ENCODE data around the gene USF2.
"Not testable (repeated sequence)": the region's sequence is repeated elsewhere in the genome, so short reads cannot be mapped to it uniquely, and the experiment has no call there.

USF2 gene

DNA sequence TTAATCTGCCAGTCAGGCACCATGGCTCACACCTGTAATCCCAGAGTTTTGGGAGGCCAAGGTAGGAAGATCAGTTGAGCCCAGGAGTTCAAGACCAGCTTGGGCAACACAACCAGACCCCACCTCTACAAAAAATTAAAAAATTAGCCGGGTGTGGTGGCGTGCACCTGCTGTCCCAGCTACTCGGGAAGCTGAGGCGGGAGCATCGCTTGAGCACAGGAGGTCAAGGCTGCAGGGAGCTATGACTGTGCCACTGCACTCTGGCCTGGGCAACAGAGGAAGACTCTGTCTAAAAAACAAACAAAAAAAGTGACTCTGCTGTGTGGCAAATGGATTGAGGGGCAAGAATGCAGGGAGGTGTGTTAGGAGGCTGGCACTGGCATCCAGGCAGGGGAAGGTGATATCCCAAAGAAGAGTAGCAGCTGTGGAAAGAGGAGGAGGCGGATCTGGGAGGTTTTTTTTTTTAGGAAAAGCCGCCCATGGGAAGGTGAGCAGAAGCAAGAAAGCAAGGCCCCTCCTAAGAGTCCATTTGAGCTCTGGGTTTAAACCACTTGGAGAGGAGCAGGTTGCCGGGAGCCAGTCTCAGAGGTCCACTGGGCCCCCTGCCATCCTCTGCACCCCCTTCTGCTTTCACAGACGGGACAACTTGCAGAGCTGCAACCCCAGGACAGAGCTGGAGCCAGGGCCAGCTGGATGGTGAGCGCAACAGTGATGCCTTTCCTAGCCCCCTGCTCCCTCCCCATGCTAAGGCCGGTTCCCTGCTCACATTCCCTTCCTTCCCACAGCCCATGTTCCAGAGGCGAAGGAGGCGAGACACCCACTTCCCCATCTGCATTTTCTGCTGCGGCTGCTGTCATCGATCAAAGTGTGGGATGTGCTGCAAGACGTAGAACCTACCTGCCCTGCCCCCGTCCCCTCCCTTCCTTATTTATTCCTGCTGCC, 15.7 kb downstream of the USF2 start:
- DNase-seq: no peak

- DNase-seq: no peak
These were observed 16.3 kb downstream of the USF2 start for GRCh38 chr19:35285095-35285449.

GRCh38 chr19:35285465-35285864, 16.7 kb downstream of the USF2 start:
- DNase-seq: not testable (repeated sequence)

- not testable (repeated sequence) for DNase-seq
These were observed 17.3 kb downstream of the USF2 start for GRCh38 chr19:35286101-35286500.

DNA sequence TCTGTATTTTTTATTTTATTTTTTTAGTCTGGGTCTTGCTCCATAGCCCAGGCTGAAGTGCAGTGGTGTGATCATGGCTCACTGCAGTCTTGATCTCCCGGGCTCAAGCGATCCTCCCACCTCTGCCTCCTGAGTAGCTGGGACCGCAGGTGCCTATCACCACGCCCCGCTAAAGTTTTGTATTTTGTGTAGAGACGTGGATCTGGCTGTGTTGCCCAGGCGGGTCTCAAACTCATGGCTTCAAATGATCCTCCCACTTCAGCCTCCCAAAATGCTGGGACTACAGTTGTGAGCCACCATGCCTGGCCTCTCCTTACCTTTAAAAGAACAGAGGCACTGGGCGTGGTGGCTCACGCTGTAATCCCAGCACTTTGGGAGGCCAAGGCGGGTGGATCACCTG, 19.0 kb downstream of the USF2 start:
- no peak for DNase-seq

DNA sequence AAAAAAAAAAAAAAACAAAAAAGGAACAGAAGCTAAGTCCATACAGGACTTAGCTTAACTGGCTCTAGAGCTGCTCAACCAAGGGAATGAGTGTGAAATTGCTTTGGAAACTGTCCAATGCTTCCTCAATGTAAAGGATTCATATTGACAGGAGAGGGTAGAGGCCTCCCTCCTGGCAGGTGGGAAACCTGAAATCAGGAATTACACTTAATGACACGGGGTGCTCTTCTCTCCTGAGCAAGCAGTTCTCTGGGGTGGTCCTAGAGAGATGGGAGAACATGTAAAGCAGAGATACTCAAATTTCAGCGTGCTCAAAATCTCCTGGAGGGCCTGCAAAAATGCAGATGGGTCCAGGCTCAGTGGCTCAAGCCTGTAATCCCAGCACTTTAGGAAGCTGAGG, 19.6 kb downstream of the USF2 start:
- DNase-seq: no peak

- DNase-seq: no peak
These were observed 20.1 kb downstream of the USF2 start for GRCh38 chr19:35288906-35289305.

DNA sequence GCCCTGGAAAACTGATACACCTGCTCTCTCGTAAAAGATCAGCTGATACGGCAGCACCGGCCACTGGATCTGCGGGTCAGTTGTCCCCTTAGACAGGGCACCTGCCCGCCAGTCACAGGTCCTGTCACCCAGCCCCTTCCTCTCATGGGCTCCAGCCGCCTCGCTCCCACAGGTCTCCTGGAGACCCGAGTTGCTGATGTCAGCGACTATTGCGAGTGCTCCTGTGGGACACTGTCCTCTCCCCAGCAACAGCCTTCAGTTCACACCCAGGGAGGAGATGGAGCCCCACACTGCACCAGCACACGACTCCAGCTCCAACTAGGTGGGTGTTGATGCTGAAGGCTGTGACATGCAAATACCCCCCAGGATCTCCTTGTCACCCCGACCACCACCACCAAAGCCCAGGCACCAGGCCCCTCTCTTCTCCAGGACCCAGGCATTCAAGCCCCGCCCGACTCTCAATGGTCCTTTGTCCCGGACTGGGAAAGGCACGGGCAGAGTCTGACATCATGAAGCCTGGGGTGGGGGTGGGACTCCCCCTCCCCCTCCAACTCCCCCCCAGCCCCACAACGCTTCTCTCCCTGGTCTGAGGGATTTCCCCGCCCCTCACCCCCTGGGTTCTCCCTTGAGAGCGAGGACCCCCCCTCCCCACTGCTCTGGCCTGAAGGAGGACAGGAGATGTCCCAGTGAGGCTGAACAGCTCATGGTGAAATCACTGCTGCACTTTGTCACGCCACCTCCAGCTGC, 21.8 kb downstream of the USF2 start:
- peak in 52 of 56 donors; percentile 34 to 89 (median 72) for DNase-seq

- peak in 12 of 56 donors; percentile 28 to 73 (median 54) for DNase-seq
These were observed 22.5 kb downstream of the USF2 start for GRCh38 chr19:35291259-35291658.

GRCh38 chr19:35291916-35292315, 23.2 kb downstream of the USF2 start, which contains the start of gene MAG:
Gene MAG (plus strand): TSS chr19:35292161. CDS start chr19:35295409, 3,248 bp downstream.
- peak in 53 of 56 donors; percentile 18 to 96 (median 82) for DNase-seq

DNA sequence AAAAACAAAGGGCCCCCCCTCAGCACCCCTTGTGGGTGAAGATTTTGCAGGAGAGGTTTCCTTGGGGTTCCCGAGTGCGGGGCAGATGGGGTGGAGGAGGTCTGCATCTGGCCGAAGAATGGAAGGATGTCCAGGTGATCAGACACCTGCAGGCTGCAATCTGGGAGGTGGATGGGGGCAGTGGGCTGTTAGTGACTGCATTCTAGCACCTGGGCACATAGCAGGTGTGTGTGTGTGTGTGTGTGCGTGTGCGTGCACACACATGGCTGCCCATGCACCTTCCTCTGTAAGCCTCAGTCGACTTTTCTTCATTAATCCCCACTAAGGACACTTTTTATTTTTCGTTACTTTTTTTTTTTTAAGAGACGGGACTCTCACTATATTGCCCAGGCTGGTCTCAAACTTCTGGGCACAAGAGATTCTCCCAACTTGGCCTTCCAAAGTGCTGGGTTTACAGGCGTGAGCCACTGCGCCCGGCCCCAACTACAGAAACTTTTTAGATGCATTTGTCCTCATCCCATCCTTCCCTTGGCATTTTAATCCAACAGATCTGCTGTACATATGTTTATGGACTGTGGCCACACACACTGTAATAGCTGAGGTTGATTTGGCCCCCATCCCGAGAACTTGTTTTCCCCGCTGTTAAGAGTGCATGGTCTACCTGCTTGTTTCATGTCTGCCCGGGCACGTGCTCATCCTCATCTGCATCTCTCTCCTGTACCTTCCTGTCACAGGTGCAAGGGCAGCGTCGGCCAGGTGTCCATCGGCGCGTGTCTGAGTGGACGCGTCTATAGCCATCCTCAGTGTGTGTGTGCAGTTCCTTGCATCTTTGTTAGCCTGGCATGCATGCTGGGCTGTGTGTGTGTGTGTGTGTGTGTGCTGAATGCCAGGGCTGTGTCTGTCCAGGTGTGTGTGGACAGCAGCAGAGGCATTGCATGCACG, 23.9 kb downstream of the USF2 start:
- no peak for DNase-seq

GRCh38 chr19:35293363-35293739, 24.6 kb downstream of the USF2 start:
- DNase-seq: peak in 37 of 56 donors; percentile 14 to 77 (median 47)

DNA sequence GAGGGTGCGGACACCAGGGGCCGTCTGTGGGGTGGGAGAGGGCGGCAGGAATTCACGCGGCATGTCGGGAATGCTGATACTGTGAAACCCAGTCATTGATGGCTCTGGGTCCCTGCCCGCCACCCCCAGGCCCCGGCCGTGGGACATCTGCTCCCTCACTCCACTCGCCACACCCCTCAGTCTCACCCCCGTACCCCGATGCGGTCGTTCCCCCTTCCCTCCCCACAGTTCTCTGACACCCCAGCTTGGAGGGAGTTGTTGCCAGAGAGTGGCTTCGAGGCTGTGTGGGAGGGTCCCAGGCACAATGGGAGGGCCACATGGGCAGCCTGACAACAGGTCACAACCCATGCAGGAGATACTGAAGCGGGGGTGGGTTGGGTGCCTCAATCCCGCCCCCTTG, 25.0 kb downstream of the USF2 start:
- DNase-seq: no peak

GRCh38 chr19:35294328-35294727, 25.6 kb downstream of the USF2 start:
- peak in 2 of 56 donors; percentile 17 to 28 for DNase-seq

DNA sequence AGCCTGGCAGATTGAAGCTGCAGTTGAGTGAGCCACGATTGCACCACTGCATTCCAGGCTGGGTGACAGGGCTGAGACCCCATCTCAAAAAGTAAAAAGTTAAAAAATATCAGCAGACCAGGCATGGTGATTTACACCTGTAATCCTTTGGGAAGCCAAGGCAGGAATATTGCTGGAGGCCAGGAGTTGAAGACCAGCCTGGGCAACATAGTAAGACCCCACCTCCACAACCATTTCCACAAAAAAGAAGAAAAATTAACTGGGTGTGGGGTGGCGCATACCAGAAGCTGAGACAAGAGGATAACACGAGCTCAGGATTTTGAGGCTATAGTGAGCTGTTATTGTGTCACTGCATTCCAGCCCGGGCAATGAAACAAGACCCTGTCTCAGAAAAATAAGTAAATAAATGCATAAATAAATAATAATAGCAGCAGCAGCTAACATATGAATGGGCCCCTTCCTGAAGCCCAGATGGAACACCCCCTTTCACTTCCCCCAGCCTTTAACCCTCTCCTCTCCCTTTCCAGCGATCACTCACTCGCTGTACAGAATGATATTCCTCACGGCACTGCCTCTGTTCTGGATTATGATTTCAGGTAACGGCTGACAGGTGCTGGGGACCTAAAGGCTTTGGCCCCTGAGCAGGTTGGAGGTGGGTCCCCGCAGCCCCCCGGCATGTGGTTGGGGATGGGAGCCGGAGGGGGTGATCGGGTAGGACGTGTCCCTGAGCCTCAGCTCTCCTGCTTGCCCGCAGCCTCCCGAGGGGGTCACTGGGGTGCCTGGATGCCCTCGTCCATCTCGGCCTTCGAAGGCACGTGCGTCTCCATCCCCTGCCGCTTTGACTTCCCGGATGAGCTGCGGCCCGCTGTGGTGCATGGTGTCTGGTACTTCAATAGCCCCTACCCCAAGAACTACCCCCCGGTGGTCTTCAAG, 26.4 kb downstream of the USF2 start:
- no peak for DNase-seq

DNA sequence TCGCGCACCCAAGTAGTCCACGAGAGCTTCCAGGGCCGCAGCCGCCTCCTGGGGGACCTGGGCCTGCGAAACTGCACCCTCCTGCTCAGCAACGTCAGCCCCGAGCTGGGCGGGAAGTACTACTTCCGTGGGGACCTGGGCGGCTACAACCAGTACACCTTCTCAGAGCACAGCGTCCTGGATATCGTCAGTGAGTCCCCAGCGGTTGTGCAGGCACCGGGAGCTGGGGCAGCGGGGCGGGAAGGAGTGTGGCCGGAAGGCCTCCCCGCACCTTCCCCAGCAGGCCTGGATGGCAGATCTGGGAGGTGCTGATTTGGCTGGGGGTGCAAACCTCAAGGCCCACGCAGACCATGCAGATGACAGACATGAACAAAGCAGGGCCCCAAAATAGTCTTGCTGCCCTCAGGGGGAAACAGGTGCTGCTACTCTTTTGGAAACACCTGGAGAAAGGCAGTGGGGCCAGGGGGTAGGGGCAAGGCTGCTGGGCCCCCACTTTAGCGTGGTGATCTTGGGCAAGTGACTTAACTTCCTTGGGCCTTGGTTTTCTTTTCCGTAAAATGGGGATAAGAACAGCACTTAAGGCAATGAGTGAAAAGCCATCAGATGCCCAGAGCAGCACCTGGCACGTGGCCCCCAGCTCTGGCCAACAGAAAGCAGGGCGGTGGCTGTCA, 27.2 kb downstream of the USF2 start:
- no peak for DNase-seq

GRCh38 chr19:35296644-35297514, 28.1 kb downstream of the USF2 start:
- no peak for DNase-seq

DNA sequence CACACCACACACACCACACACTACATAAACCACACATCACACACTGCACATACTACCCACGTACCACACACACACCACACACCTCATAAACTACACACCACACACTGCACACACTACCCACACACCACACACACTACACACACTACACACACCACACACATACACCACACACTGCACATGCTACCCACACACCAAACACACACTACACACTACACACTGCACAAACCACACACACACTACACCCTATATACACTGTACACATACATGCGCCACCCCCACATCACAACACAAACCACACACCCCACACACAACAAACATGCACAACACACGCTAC, 28.7 kb downstream of the USF2 start:
- no peak for DNase-seq

DNA sequence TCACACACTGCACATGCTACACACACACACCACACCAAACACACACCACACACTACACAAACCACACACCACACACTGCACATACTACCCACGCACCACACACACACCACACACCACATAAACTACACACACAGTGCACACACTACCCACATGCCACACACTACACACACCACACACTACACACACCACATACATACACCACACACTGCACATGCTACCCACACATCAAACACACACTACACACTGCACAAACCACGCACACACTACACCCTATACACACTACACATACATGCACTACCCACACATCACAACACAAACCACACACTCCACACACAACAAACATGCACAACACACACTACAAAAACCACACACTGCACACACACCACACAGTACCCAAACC, 29.2 kb downstream of the USF2 start:
- DNase-seq: no peak

Data from amygdala (tissue), 56 donors.